Nucleus accumbens (tissue), 56 donors: ENCODE results near the gene PDE6B.
A peak's percentile ranks its signal among the peaks of the same experiment; 100 is the strongest.

Experiments used
- DNase-seq, 56 donors: peaks; one replicate each; lab custom pipeline; 2025; lab: John Stamatoyannopoulos, UW

PDE6B gene

DNA sequence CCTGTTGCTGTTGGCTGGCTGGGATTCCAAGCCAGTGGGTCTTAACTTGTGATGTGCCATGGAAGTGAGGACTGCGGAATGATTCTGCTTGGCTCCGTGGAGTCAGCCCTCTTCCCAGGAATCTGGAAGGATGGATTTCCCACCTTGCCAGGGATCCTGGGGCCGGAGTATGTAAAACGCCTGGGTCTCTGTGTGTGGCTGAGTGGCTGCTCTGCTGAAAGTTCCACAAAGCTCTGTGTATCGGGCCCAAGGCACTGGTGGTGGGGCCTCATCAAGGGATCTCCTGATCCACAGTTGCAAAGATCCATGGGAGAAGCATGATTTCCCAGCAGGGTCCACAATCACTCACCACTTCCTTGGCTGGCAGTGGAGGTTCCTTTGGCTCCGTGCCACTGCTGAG is 25.2 kb upstream of the PDE6B start:
- no peak for DNase-seq

DNA sequence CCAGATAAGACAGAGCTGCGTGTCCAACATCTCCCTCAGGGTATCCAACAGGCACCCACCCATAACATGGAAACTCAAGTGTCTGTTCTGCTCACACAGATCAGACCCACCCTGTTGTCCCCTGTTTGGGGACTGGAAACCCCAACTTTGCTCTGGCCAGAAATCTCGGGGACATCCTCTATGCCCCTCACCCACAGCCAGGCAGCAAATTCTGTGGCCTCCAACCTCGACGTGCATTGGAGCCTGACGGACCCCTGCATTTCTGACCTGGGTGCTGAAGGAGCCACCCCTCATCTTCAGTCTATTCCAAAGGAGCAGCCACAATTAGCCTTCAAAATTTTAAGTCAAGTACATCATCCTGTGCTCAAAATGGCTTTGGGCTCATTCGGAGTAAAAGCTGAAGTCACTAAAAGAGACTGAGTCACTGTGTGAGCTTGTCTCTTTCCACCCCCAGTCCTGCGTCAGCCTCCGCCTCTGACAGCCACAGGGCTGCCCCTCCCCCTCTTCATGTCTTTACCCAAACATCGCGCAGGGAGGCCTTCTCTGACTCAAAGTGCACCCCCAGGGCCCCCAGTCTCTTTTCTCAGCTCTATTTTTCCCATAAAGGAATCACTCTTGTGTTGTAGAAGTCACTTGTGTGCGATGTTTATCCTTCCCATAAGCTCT is 24.4 kb upstream of the PDE6B start:
- DNase-seq, result peak in 30 of 56 donors; percentile 15 to 85 (median 50)

GRCh38 chr4:601612-602558 is 23.5 kb upstream of the PDE6B start:
- DNase-seq, result no peak

- DNase-seq, result peak in 24 of 56 donors; percentile 11 to 63 (median 32)
These were observed 22.8 kb upstream of the PDE6B start for GRCh38 chr4:602559-602942.

DNA sequence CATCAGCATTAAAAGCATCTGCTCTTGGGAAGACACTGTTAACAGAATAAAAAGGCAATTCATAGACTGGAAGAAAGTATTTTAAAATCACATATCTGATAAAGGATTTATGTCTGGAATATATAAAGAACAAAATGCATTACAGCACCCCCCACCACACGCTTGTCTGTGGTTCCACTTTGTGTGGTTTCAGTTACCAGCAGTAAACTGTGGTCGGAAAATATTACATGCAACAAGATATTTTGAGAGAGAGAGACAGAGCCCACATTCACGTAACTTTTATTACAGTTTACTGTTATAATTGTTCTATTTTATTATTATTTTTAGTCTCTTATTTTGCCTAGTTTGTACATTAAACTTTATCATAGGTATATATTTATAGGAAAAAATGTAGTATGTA is 21.2 kb upstream of the PDE6B start:
- DNase-seq, result no peak

DNA sequence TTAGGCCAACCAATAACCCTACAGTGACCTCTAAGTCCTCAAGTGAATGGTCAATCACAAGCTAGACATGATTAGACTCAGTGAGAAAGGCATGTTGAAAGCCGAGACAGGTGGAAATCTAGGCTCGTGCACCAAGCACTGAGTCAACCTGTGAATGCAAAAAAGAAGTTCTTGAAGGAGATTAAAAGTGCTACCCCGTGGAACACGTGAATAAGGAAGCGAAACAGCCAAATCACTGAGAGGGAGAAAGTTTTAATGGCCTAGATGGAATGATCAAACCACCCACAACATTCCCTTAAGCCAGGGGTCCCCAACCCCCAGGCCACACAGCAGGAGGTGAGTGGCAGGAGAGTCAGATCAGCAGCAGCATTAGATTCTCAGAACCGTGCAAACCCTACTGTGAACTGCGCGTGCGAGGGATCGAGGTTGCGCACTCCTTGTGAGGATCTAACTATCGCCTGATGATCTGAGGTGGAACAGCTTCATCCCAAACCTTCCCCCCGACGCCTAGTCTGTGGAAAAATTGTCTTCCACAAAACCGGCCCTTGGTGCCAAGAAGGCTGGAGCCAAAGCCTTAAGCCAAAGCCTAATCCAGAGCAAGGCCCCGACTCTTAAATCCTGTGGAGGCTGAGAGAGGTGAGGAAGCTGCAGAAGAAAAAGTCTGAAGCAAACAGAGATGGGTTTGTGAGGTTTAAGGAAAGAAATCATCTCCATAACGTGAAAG is 19.5 kb upstream of the PDE6B start:
- DNase-seq, result no peak

GRCh38 chr4:608236-608635 is 17.1 kb upstream of the PDE6B start:
- DNase-seq, result no peak

GRCh38 chr4:609400-610050 is 15.8 kb upstream of the PDE6B start:
- DNase-seq, result no peak

- peak in 2 of 56 donors; percentile 19 to 40 for DNase-seq
These were observed 14.7 kb upstream of the PDE6B start for GRCh38 chr4:610411-611261.

GRCh38 chr4:612052-612748 is 13.2 kb upstream of the PDE6B start:
- no peak for DNase-seq

- no peak for DNase-seq
These were observed 12.6 kb upstream of the PDE6B start for GRCh38 chr4:612749-613125.

GRCh38 chr4:613126-613525 is 12.2 kb upstream of the PDE6B start:
- no peak for DNase-seq

DNA sequence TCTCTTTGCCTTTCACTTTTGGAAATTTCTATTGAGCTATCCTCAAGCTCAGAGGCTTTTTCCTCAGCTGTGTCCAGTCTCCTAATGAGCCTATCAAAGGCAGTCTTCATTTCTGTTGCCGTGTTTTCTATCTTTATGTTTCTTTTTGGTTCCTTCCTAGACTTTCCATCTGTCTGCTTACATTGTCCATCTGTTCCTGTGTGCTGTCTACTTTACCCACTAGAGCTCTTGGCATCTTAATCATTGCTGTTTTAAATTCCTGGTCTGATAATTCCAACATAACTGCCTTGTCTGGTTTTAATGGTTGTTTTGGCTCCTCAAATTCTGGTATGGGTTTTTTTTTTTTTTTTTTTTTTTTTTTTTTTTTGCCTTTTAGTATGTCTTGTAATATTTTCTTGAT is 9.3 kb upstream of the PDE6B start:
- no peak for DNase-seq

GRCh38 chr4:616911-617643 is 8.3 kb upstream of the PDE6B start:
- DNase-seq, result no peak

DNA sequence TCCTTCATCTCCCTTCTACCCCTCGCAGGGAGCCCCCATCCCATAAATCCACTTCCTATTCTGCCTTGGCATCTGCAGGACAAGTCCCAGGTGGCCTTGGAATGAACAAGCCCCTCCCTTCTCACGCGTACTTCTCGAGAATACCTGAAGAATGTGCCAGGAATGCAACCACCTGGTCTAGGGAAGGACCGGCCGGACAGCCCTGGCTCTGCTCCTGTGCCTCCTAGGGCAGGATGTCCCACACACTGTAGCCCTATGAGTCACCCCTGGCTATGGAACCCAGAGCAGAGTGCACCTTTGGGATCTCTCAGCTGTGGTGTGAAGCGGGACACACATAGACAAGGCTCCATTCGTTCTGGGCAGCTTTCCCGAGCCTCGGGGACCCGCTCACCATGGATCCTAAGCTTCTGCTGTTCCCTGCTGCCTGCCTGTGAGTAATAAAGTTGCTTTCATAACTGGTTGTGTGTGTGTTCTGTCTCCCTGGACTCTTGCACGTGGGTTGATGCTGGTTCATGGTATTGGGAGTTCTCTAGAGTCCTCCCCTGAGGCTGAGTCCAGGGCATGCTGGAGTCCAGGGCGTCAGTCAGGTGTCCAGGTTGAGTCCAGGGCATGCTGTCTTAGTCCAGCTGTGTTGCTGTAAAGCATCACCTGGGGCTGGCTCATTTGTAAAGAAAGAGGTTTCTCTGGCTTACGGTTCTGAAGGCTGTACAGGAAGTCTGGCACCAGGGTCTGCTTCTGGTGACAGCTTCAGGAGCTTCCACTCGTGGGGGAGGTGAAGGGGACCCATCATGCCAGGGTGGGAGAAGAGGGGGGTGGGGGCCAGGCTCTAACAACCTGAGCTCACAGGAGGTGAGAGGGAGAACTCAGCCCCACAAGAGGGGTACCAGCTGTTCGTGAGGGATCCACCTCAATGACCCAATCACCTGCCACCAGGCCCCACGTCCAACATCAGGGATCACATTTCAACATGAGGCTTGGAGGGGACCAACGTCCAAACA is 7.4 kb upstream of the PDE6B start:
- DNase-seq, result no peak

DNA sequence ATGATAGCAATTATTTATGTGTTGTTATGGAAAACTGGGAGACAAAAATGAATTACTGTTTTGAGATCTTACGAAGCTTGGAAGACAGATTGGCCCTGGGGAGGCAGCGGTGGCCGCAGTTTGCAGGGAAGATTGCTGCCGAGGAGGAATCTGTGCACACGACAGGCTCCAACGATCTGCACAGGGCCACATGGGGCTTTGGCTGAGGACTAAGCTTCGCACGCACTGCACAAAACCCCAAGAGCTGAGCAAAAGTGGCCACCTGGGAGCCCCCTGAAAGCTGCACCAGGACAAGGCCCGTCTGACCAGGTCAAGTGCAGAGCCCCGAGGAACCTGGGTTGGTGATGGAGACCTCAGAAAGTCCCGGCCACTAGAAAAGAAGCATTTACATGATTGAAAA is 5.2 kb upstream of the PDE6B start:
- DNase-seq, result no peak

DNA sequence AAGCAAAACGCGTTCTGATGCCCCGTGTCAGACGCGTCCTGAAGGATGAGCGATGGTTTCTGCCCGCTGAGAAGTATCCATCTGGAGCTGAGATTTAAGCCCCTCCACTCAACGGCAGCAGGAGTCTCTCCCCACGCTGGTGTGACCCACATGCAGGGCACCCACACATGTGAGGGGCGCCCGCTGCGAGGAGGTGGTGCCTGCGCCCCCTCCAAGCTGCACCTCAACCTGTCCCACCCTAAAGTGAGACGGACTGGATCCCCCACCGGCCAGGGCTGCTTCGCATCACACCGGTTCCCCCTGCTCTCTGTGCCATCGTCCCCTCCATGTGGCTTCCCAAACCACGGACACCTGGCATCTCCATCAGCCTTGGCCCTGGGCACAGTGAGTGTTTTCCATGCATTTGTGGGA is 4.5 kb upstream of the PDE6B start:
- no peak for DNase-seq
